Esophagus muscularis mucosa (tissue), 4 donors: ENCODE data around the gene PKD1L1. TPM values are rescaled to one million over a fixed set of nuclear protein-coding genes. Genes with fewer than 3 reads are reported as not detected.

ENCODE experiments used
- DNase-seq: peaks from one replicate; pipeline ENCODE4 v3.0.0-alpha.2; 2017; ENCODE audit errors: extremely low spot score
- H3K27ac ChIP-seq, 4 donors: fragments of 200-600 bp; sonication (generic); replicated peaks in 1 of 4; 1 replicate in 3 of 4; 2 replicates in 1 of 4; pipeline ENCODE4 v1.5.1; 2016 to 2019; ENCODE audit warnings: mild to moderate bottlenecking in 1 of 4
- H3K27me3 ChIP-seq, 4 donors: fragments of 200-600 bp; sonication (generic); one replicate each; pipeline versions ENCODE4 v1.5.1 to v1.6.0; 2016 to 2019
- H3K36me3 ChIP-seq, 4 donors: fragments of 200-600 bp; sonication (generic); one replicate each; pipeline ENCODE4 v1.5.1; 2016 to 2019
- H3K4me1 ChIP-seq, 4 donors: fragments of 200-600 bp; sonication (generic); one replicate each; pipeline ENCODE4 v1.5.1; 2016 to 2019
- H3K4me3 ChIP-seq, 4 donors: fragments of 200-600 bp; sonication (generic); 1 replicate in 2 of 4; 2 replicates in 2 of 4; pipeline ENCODE4 v1.5.1; 2016 to 2019; ENCODE audit warnings: mild to moderate bottlenecking in 4 of 4, moderate library complexity in 1 of 4
- H3K9me3 ChIP-seq, 4 donors: fragments of 200-600 bp; sonication (generic); 1 replicate in 3 of 4; 2 replicates in 1 of 4; pipeline ENCODE4 v1.5.1; 2016 to 2019
- EP300 ChIP-seq: sonication (generic); formaldehyde crosslinking; IDR thresholded peaks from one replicate; pipeline ENCODE4 v1.6.1; 2017; ENCODE audit warnings: antibody characterized with exemption
- POLR2A ChIP-seq: fragments of 450-650 bp; IDR thresholded peaks from one replicate; pipeline ENCODE4 v1.6.1; 2017; ENCODE audit warnings: antibody characterized with exemption, moderate library complexity, mild to moderate bottlenecking, low read depth
- POLR2AphosphoS5 ChIP-seq, 2 donors: sonication (generic); formaldehyde crosslinking; IDR thresholded peaks; one replicate each; pipeline ENCODE4 v1.6.1; 2017; ENCODE audit warnings: antibody characterized with exemption in 2 of 2
- WGBS: methylation state at CpG from one replicate; pipeline ENCODE4 v1.1.5; 2018; 5-methylcytosine and 5-hydroxymethylcytosine counted together
- intact Hi-C: fragments of 100-400 bp; cut with DNase I; formaldehyde crosslinking; loops from one replicate; pipeline ENCODE4 v1.15.1; 2023
- total RNA-seq, 4 donors: library from RNA; depleted of rRNA; stranded (reverse); fragments of >200 nt; gene quantifications; one replicate each; pipeline versions ENCODE4 v1.1.0 to v1.2.1, GENCODE V29; 2016
- TF ChIP-seq, protein P1 (sequence below), 3 experiments: fragments of 200-600 bp in 2 of 3; fragments of 450-650 bp in 1 of 3; sonication (generic) in 2 of 3; IDR thresholded peaks; one replicate each; pipeline ENCODE4 v1.5.1; 2017 to 2019; ENCODE audit warnings: antibody characterized with exemption in 3 of 3, mild to moderate bottlenecking in 2 of 3, moderate library complexity in 1 of 3

PKD1L1 gene
- total RNA-seq, 4 donors from 2014 or later = 0.50 to 1.7 (median 0.73) TPM

DNA sequence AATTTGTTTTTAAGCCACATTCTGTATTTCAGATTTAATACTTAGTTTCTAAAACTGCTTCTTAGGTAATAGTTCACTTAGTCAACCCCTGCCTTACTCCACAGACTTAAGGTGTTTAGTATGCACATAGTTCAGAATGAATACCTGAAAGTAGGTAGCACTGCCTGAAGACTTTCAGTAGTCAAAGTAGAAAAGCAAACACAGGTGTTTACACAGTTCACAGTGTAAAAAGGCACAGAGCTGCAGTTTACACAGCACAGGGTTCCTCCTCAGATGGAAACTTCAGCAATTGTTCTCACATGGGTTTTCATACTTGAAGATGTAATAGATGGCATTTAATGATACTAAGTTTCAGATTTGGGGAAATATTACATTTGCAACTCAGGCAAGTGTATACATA lies 3.1 kb upstream of the PKD1L1 start:
- Histone ChIP-seq H3K36me3 (peaks cover 0 to 24% (median 21%) of the 10 kb centered on the region in 4 donors), H3K27me3 (no peaks in the 10 kb centered on the region), H3K4me3 (no peak overlapping the region), H3K27ac (no peak overlapping the region), H3K4me1 (peaks cover 0 to 27% (median 2%) of the 10 kb centered on the region in 4 donors), H3K9me3 (no peaks in the 10 kb centered on the region)
- intact Hi-C loops = no loop called here
- no peak for DNase-seq
- TF ChIP-seq, protein P1, sequence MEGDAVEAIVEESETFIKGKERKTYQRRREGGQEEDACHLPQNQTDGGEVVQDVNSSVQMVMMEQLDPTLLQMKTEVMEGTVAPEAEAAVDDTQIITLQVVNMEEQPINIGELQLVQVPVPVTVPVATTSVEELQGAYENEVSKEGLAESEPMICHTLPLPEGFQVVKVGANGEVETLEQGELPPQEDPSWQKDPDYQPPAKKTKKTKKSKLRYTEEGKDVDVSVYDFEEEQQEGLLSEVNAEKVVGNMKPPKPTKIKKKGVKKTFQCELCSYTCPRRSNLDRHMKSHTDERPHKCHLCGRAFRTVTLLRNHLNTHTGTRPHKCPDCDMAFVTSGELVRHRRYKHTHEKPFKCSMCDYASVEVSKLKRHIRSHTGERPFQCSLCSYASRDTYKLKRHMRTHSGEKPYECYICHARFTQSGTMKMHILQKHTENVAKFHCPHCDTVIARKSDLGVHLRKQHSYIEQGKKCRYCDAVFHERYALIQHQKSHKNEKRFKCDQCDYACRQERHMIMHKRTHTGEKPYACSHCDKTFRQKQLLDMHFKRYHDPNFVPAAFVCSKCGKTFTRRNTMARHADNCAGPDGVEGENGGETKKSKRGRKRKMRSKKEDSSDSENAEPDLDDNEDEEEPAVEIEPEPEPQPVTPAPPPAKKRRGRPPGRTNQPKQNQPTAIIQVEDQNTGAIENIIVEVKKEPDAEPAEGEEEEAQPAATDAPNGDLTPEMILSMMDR (IDR thresholded peaks at IDR 0.05) = no peak
- TF ChIP-seq POLR2A (no peak), EP300 (no peak), POLR2AphosphoS5 (IDR thresholded peaks at IDR 0.05) (no peak)

GRCh38 chr7:47950714-47951113 lies 2.4 kb upstream of the PKD1L1 start:
- Histone ChIP-seq H3K4me1 (peaks cover 0 to 23% (median 4%) of the 10 kb centered on the region in 4 donors), H3K27ac (peak overlapping the region in 1 of 4 donors; percentile 31), H3K9me3 (no peaks in the 10 kb centered on the region), H3K36me3 (peaks cover 0 to 18% (median 15%) of the 10 kb centered on the region in 4 donors), H3K27me3 (no peaks in the 10 kb centered on the region), H3K4me3 (no peak overlapping the region)
- DNase-seq = no peak
- 63% methylated on average over 7 of the region's 11 CpGs for WGBS
- TF ChIP-seq EP300 (no peak), POLR2AphosphoS5 (IDR thresholded peaks at IDR 0.05) (peak; percentile 25 to 62)
- intact Hi-C loops = no loop called here

DNA sequence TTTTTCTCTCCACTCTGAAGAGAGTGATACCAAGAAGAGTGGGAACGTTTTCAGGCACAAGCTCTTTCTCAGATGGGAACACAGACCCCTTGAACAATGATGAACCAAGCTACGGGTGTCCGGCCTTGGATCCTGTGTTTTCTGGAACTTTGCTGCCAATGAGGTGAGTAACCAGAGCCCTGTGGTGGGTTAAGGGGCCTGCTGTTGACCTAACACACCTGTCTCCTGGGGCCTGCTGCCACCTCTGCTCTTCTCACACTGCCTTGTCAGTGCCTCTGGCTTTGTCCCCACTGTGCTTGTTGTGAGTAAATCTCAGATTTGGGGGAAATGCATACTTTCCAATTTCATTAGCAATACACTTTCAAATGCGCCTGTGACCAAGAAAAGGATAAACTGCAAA lies 1.4 kb upstream of the PKD1L1 start:
- no peaks in the 10 kb centered on the region for H3K9me3 ChIP-seq
- peak overlapping the region in 3 of 4 donors; percentile 20 to 39 (median 31) for H3K27ac ChIP-seq
- intact Hi-C loops = no loop called here
- H3K4me3 ChIP-seq = no peak overlapping the region
- H3K27me3 ChIP-seq = no peaks in the 10 kb centered on the region
- peaks cover 0 to 13% (median 10%) of the 10 kb centered on the region in 4 donors for H3K36me3 ChIP-seq
- 72% methylated on average over 4 of the region's 4 CpGs for WGBS
- H3K4me1 ChIP-seq = peaks cover 0 to 23% (median 5%) of the 10 kb centered on the region in 4 donors
- DNase-seq = no peak
- TF ChIP-seq EP300 (no peak), POLR2A (no peak), POLR2AphosphoS5 (IDR thresholded peaks at IDR 0.05) (no peak)
- TF ChIP-seq, protein P1 (IDR thresholded peaks at IDR 0.05) = no peak

- H3K36me3 ChIP-seq = no peaks in the 10 kb centered on the region
- intact Hi-C loops = no loop called here
- H3K27me3 ChIP-seq = no peaks in the 10 kb centered on the region
- 95% methylated on average over 7 of the region's 7 CpGs for WGBS
- TF ChIP-seq EP300 = no peak
- TF ChIP-seq, protein P1 (IDR thresholded peaks at IDR 0.05) = no peak
- no peak for TF ChIP-seq POLR2A
- no peak for TF ChIP-seq POLR2AphosphoS5 (IDR thresholded peaks at IDR 0.05)
- H3K4me3 ChIP-seq = no peak overlapping the region
- H3K9me3 ChIP-seq = no peaks in the 10 kb centered on the region
- H3K27ac ChIP-seq = peak overlapping the region in 3 of 4 donors; percentile 37 to 71 (median 40)
- peaks cover 0 to 23% (median 5%) of the 10 kb centered on the region in 4 donors for H3K4me1 ChIP-seq
- no peak for DNase-seq
Measured at GRCh38 chr7:47947355-47947749, 914 bp downstream of the PKD1L1 start.

GRCh38 chr7:47946581-47947354 lies 1.5 kb downstream of the PKD1L1 start:
- intact Hi-C loops = loop anchor here (1.0 kb wide), 1 partner anchor 163 kb away; no protein-coding TSS in a partner anchor
- H3K9me3 ChIP-seq = no peaks in the 10 kb centered on the region
- H3K27me3 ChIP-seq = no peaks in the 10 kb centered on the region
- H3K4me1 ChIP-seq = peaks cover 0 to 27% (median 7%) of the 10 kb centered on the region in 4 donors
- H3K4me3 ChIP-seq = no peak overlapping the region
- TF ChIP-seq, protein P1 (IDR thresholded peaks at IDR 0.05) = no peak
- TF ChIP-seq POLR2A (no peak), EP300 (no peak), POLR2AphosphoS5 (IDR thresholded peaks at IDR 0.05) (no peak)
- H3K36me3 ChIP-seq = no peaks in the 10 kb centered on the region
- 90% methylated on average over 7 of the region's 7 CpGs for WGBS
- no peak for DNase-seq
- H3K27ac ChIP-seq = peak overlapping the region in 3 of 4 donors; percentile 37 to 71 (median 40)
